A549 (cell line): ENCODE measurements around the gene NDUFA8. TPM values are rescaled to one million over a fixed set of nuclear protein-coding genes. Genes with fewer than 3 reads are reported as not detected.

Source experiments
- ATAC-seq, 2 experiments: fragments of 200-7000 bp in 1 of 2; fragments of >200 bp in 1 of 2; cut with Nextera tagmentation in 1 of 2; cut with Tn5 transposase in 1 of 2; 3 replicates each; pipeline versions ENCODE4 v1.8.0 to v1.9.1; 2018 to 2020; ENCODE audit warnings: mild to moderate bottlenecking in 1 of 2, moderate library complexity in 1 of 2
- CTCF ChIA-PET: fragments of 300-600 bp; sonication (Branson Sonifier 250); formaldehyde crosslinking; extraction: SDS; loops from one replicate; lab custom pipeline; 2021; ENCODE audit warnings: antibody characterized with exemption, inconsistent platforms; lab: Yijun Ruan, JAX
- POLR2A ChIA-PET: fragments of 350-600 bp; formaldehyde crosslinking; extraction: SDS; loops from one replicate; lab custom pipeline; 2021; ENCODE audit warnings: antibody characterized with exemption, inconsistent platforms; lab: Yijun Ruan, JAX
- DNase-seq, 2 experiments: peaks; one replicate each; pipeline versions ENCODE4 v3.0.0 to v3.0.0-alpha.2; 2011 to 2016; ENCODE audit warnings: low read depth in 1 of 2, low spot score in 1 of 2
- FAIRE-seq: peaks from 2 replicates; lab custom pipeline; 2011; peaks lifted over from hg19 to GRCh38; lab: Jason Lieb, UNC
- H3K27ac ChIP-seq, 2 experiments: fragments of >200 bp; sonication (Bioruptor Twin); formaldehyde crosslinking; 3 replicates each; pipeline ENCODE4 v1.5.1; 2016 to 2017
- H3K4me1 ChIP-seq: fragments of >200 bp; sonication (Bioruptor Twin); formaldehyde crosslinking; 3 replicates; pipeline ENCODE4 v1.6.1; 2016
- H3K4me2 ChIP-seq: fragments of >200 bp; sonication (Bioruptor Twin); formaldehyde crosslinking; 3 replicates; pipeline ENCODE4 v1.6.1; 2016
- H3K4me3 ChIP-seq: fragments of >200 bp; sonication (Bioruptor Twin); formaldehyde crosslinking; 3 replicates; pipeline ENCODE4 v1.5.1; 2016
- H3K9me3 ChIP-seq: fragments of >200 bp; sonication (Bioruptor Twin); formaldehyde crosslinking; 3 replicates; pipeline ENCODE4 v1.6.1; 2016
- BCL3 ChIP-seq: fragments of >200 bp; sonication (Bioruptor Twin); formaldehyde crosslinking; IDR thresholded peaks from 3 replicates; pipeline ENCODE4 v1.6.1; 2016
- E2F6 ChIP-seq: IDR thresholded peaks from 2 replicates; pipeline ENCODE4 v1.6.1; 2012; ENCODE audit warnings: low read depth, borderline replicate concordance
- GATA3 ChIP-seq: IDR thresholded peaks from 2 replicates; pipeline ENCODE4 v1.6.1; 2012; ENCODE audit warnings: borderline replicate concordance
- HDAC2 ChIP-seq: fragments of 200-600 bp; sonication (generic); IDR thresholded peaks from 2 replicates; pipeline ENCODE4 v1.6.1; 2016
- HEYL ChIP-seq: fragments of 250-450 bp; sonication (Bioruptor Pico); IDR thresholded peaks from 2 replicates; pipeline ENCODE4 v1.8.0; 2021; ENCODE audit warnings: mild to moderate bottlenecking, moderate library complexity
- HOXB5 ChIP-seq: fragments of 250-450 bp; sonication (Bioruptor Pico); IDR thresholded peaks from 2 replicates; pipeline ENCODE4 v1.5.0; 2020; ENCODE audit warnings: mild to moderate bottlenecking, moderate library complexity
- JUN ChIP-seq, 2 experiments: fragments of >200 bp; sonication (Bioruptor Twin); formaldehyde crosslinking; IDR thresholded peaks; 2 replicates in 1 of 2; 3 replicates in 1 of 2; pipeline ENCODE4 v1.6.1; 2016 to 2017
- KDM1A ChIP-seq: fragments of 200-600 bp; sonication (generic); IDR thresholded peaks from 2 replicates; pipeline ENCODE4 v1.6.1; 2016; ENCODE audit warnings: low read depth, mild to moderate bottlenecking
- MAFK ChIP-seq: fragments of 450-650 bp; IDR thresholded peaks from 2 replicates; pipeline ENCODE4 v1.6.1; 2014; ENCODE audit not compliant: partially characterized antibody
- MAX ChIP-seq: IDR thresholded peaks from 2 replicates; pipeline ENCODE4 v1.6.1; 2012
- MAZ ChIP-seq: fragments of 150-350 bp; IDR thresholded peaks from 2 replicates; pipeline ENCODE4 v1.6.1; 2014; ENCODE audit warnings: antibody characterized with exemption, low read depth, low read length, borderline replicate concordance
- NPAS2 ChIP-seq: fragments of 250-450 bp; sonication (Bioruptor Pico); IDR thresholded peaks from 2 replicates; pipeline ENCODE4 v1.8.0; 2022; ENCODE audit warnings: mild to moderate bottlenecking, moderate library complexity, borderline replicate concordance
- PHF8 ChIP-seq: fragments of 200-600 bp; sonication (generic); IDR thresholded peaks from 2 replicates; pipeline ENCODE4 v1.6.1; 2016; ENCODE audit warnings: low read depth, mild to moderate bottlenecking, antibody characterized with exemption, moderate library complexity, borderline replicate concordance
- POLR2AphosphoS2 ChIP-seq: conservative IDR thresholded peaks from 2 replicates; pipeline ENCODE4 v1.6.1; 2012; ENCODE audit warnings: low read length, improper control_type of control experiment, inconsistent platforms
- RAD21 ChIP-seq, 2 experiments: fragments of >200 bp in 1 of 2; sonication (Bioruptor Twin) in 1 of 2; formaldehyde crosslinking in 1 of 2; IDR thresholded peaks in 1 of 2; conservative IDR thresholded peaks in 1 of 2; 2 replicates in 1 of 2; 3 replicates in 1 of 2; pipeline ENCODE4 v1.6.1; 2012 to 2018; ENCODE audit warnings: inconsistent platforms in 1 of 2
- SMC3 ChIP-seq: fragments of >200 bp; sonication (Bioruptor Twin); formaldehyde crosslinking; IDR thresholded peaks from 3 replicates; pipeline ENCODE4 v1.6.1; 2018; ENCODE audit warnings: inconsistent platforms
- USF2 ChIP-seq: fragments of 450-650 bp; IDR thresholded peaks from 2 replicates; pipeline ENCODE4 v1.6.1; 2014; ENCODE audit warnings: antibody characterized with exemption
- ZSCAN20 ChIP-seq: fragments of 250-450 bp; sonication (Bioruptor Pico); IDR thresholded peaks from 2 replicates; pipeline ENCODE4 v1.8.0; 2022; ENCODE audit warnings: mild to moderate bottlenecking, moderate library complexity
- whole genome bisulfite sequencing: methylation state at CpG from one replicate; pipeline ENCODE4 v1.1.6; 2017; ENCODE audit errors: missing lambda C conversion rate; 5-methylcytosine and 5-hydroxymethylcytosine counted together
- polyA plus RNA-seq, 4 experiments: library from polyadenylated mRNA; depleted of rRNA in 3 of 4; stranded (reverse); fragments of >200 nt; fragmentation: RNase III in 1 of 4; extraction: RNeasy Plus Mini Kit Qiagen cat#74134 plus additional on column Dnase treatment in 1 of 4; gene quantifications; 2 replicates in 3 of 4; 3 replicates in 1 of 4; pipeline ENCODE4 v1.2.3, GENCODE V29; 2011 to 2017

NDUFA8 gene
- polyA plus RNA-seq, 2 of the 4 experiments (the other 2 are of a cell fraction), result 120 to 145 TPM

GRCh38 chr9:122192914-122193525 lies 33.4 kb upstream of the NDUFA8 start:
- 80% methylated on average over 16 of the region's 16 CpGs for WGBS
- CTCF ChIA-PET, result interaction anchor here (0.8 to 2.1 kb wide), 6 partner anchors 14 to 94 kb away, joined by 3 to 6 read pairs (median 3); partner anchors contain the start of genes MORN5 and NDUFA8
- FAIRE-seq, result no peak
- no peak for TF ChIP-seq MAX
- no peak for TF ChIP-seq USF2
- TF ChIP-seq MAFK, result no peak
- Histone ChIP-seq H3K4me1 (peaks cover 10% of the 10 kb centered on the region), H3K27ac (no peak overlapping the region), H3K4me3 (no peak overlapping the region), H3K4me2 (no peak overlapping the region), H3K9me3 (no peaks in the 10 kb centered on the region)
- no peak for DNase-seq
- no peak for ATAC-seq
- POLR2A ChIA-PET, result no interaction called here

- POLR2A ChIA-PET, result no interaction called here
- CTCF ChIA-PET, result interaction anchor here (0.8 to 1.5 kb wide), 5 partner anchors 14 to 93 kb away, joined by 3 to 5 read pairs (median 3); no protein-coding TSS in a partner anchor
- peak in 1 of 2 experiments; percentile 46; a peak in 3 of 6 replicates for ATAC-seq
- Histone ChIP-seq H3K9me3 (no peaks in the 10 kb centered on the region), H3K4me3 (no peak overlapping the region), H3K4me2 (no peak overlapping the region), H3K4me1 (peaks cover 10% of the 10 kb centered on the region), H3K27ac (no peak overlapping the region)
- WGBS, result 73% methylated on average over 5 of the region's 5 CpGs
- TF ChIP-seq KDM1A (no peak), RAD21 (conservative IDR thresholded peaks at IDR 0.05 in 1 of 2, IDR thresholded peaks at IDR 0.05 in 1 of 2) (peak in 1 of 2 experiments; percentile 4; a peak in 1 of 5 replicates)
- DNase-seq, result peak in 1 of 2 experiments; percentile 35
- no peak for FAIRE-seq
Measured at GRCh38 chr9:122192261-122192875, 32.8 kb upstream of the NDUFA8 start.

GRCh38 chr9:122191584-122191983 lies 32.0 kb upstream of the NDUFA8 start:
- FAIRE-seq (no peak), DNase-seq (no peak), ATAC-seq (no peak; a peak in 1 of 6 replicates)
- POLR2A ChIA-PET, result no interaction called here
- Histone ChIP-seq H3K4me2 (no peak overlapping the region), H3K27ac (peak overlapping the region in 1 of 2 experiments; percentile 43; a peak in 1 of 6 replicates), H3K4me3 (no peak overlapping the region), H3K9me3 (no peaks in the 10 kb centered on the region)
- 82% methylated on average over 11 of the region's 11 CpGs for WGBS
- CTCF ChIA-PET, result interaction anchor here (0.6 to 1.5 kb wide), 5 partner anchors 23 to 580 kb away, joined by 3 to 5 read pairs (median 4); no protein-coding TSS in a partner anchor
- no peak for TF ChIP-seq POLR2AphosphoS2
- TF ChIP-seq MAFK, result no peak
- TF ChIP-seq JUN (IDR thresholded peaks at IDR 0.05), result no peak
- TF ChIP-seq SMC3, result no peak
- TF ChIP-seq HEYL (CRISPR knock-in tag), result no peak
- no peak for TF ChIP-seq NPAS2
- TF ChIP-seq HOXB5 (CRISPR knock-in tag), result no peak
- no peak for TF ChIP-seq HDAC2
- TF ChIP-seq GATA3, result no peak
- TF ChIP-seq PHF8, result no peak
- TF ChIP-seq E2F6, result no peak
- no peak for TF ChIP-seq BCL3
- TF ChIP-seq MAZ, result no peak
- TF ChIP-seq ZSCAN20, result no peak
- TF ChIP-seq, all 56 proteins: peak for 0
- H3K4me1 ChIP-seq, result peaks cover 10% of the 10 kb centered on the region
